Stomach (tissue), 4 donors: ENCODE measurements around the gene NMBR.

Experiments used
- EP300 ChIP-seq: sonication (generic); formaldehyde crosslinking; IDR thresholded peaks from one replicate; pipeline ENCODE4 v1.6.1; 2017; ENCODE audit warnings: antibody characterized with exemption
- POLR2A ChIP-seq, 4 donors: fragments of 450-650 bp; IDR thresholded peaks; one replicate each; pipeline ENCODE4 v1.6.1; 2016; ENCODE audit warnings: antibody characterized with exemption in 4 of 4, control low read depth in 2 of 4, mild to moderate bottlenecking in 1 of 4, moderate library complexity in 1 of 4
- POLR2AphosphoS5 ChIP-seq, 3 donors: sonication (generic); formaldehyde crosslinking; IDR thresholded peaks; one replicate each; pipeline ENCODE4 v1.6.1; 2016; ENCODE audit warnings: antibody characterized with exemption in 3 of 3
- TF ChIP-seq, protein P1 (sequence below), 7 experiments: fragments of 450-650 bp in 4 of 7; fragments of 200-600 bp in 3 of 7; sonication (generic) in 3 of 7; IDR thresholded peaks; one replicate each; pipeline ENCODE4 v1.5.1; 2016 to 2019; ENCODE audit warnings: antibody characterized with exemption in 7 of 7, control low read depth in 2 of 7, mild to moderate bottlenecking in 1 of 7

- TF ChIP-seq, protein P1, sequence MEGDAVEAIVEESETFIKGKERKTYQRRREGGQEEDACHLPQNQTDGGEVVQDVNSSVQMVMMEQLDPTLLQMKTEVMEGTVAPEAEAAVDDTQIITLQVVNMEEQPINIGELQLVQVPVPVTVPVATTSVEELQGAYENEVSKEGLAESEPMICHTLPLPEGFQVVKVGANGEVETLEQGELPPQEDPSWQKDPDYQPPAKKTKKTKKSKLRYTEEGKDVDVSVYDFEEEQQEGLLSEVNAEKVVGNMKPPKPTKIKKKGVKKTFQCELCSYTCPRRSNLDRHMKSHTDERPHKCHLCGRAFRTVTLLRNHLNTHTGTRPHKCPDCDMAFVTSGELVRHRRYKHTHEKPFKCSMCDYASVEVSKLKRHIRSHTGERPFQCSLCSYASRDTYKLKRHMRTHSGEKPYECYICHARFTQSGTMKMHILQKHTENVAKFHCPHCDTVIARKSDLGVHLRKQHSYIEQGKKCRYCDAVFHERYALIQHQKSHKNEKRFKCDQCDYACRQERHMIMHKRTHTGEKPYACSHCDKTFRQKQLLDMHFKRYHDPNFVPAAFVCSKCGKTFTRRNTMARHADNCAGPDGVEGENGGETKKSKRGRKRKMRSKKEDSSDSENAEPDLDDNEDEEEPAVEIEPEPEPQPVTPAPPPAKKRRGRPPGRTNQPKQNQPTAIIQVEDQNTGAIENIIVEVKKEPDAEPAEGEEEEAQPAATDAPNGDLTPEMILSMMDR (IDR thresholded peaks at IDR 0.05): no peak
- TF ChIP-seq POLR2A (IDR thresholded peaks at IDR 0.05) (no peak), EP300 (no peak), POLR2AphosphoS5 (IDR thresholded peaks at IDR 0.05) (no peak)
Observed at GRCh38 chr6:142048593-142048980, 98.3 kb downstream of the NMBR start.
